CD4-positive, alpha-beta T cell (primary cell): Measurements from ENCODE around the gene KCND2. TPM values are rescaled to one million over a fixed set of nuclear protein-coding genes. Genes with fewer than 3 reads are reported as not detected.

ENCODE experiments used
- ATAC-seq: fragments of 200-7000 bp; cut with Tn5 transposase; one replicate; pipeline ENCODE4 v1.10.0; 2022; ENCODE audit warnings: mild to moderate bottlenecking; ENCODE audit not compliant: poor library complexity
- CTCF ChIA-PET: fragments of 350-600 bp; sonication (Branson Sonifier 250); formaldehyde crosslinking; loops from one replicate; lab custom pipeline; 2021; ENCODE audit warnings: antibody characterized with exemption, inconsistent platforms; lab: Charles Lee
- POLR2A ChIA-PET: fragments of 350-600 bp; sonication (Branson Sonifier 250); formaldehyde crosslinking; loops from one replicate; lab custom pipeline; 2021; ENCODE audit warnings: antibody characterized with exemption, inconsistent platforms; lab: Charles Lee
- DNase-seq, 14 experiments: peaks; one replicate each; pipeline ENCODE4 v3.0.0-alpha.2; 2013 to 2020; ENCODE audit warnings: mixed read lengths in 2 of 14
- H3K27ac ChIP-seq, 2 donors: one replicate each; pipeline versions ENCODE4 v1.5.1 to v1.7.0; 2013; ENCODE audit warnings: low read length in 2 of 2, low read depth in 1 of 2, mild to moderate bottlenecking in 1 of 2
- H3K27me3 ChIP-seq, 2 experiments: 1 replicate in 1 of 2; 2 replicates in 1 of 2; pipeline versions ENCODE4 v1.6.1 to v1.7.0; 2013; ENCODE audit warnings: low read length in 2 of 2, control low read depth in 1 of 2, mild to moderate bottlenecking in 1 of 2, moderate library complexity in 1 of 2; ENCODE audit not compliant: insufficient read depth in 2 of 2, control insufficient read depth in 1 of 2
- H3K36me3 ChIP-seq: one replicate; pipeline ENCODE4 v1.6.1; 2013; ENCODE audit warnings: low read length, control low read depth; ENCODE audit not compliant: insufficient read depth
- H3K4me1 ChIP-seq: one replicate; pipeline ENCODE4 v1.6.1; 2013; ENCODE audit warnings: low read length, control low read depth; ENCODE audit not compliant: insufficient read depth
- H3K4me3 ChIP-seq: one replicate; pipeline ENCODE4 v1.5.1; 2013; ENCODE audit warnings: mild to moderate bottlenecking, low read length, moderate library complexity
- H3K9me3 ChIP-seq, 2 experiments: 1 replicate in 1 of 2; 2 replicates in 1 of 2; pipeline versions ENCODE4 v1.6.1 to v1.7.0; 2013; ENCODE audit warnings: low read length in 2 of 2, mild to moderate bottlenecking in 2 of 2, control low read depth in 1 of 2, moderate library complexity in 1 of 2; ENCODE audit not compliant: control insufficient read depth in 1 of 2, insufficient read depth in 1 of 2
- H3K27ac Mint-ChIP-seq: one replicate; pipeline ENCODE4 v1.8.0; 2020; ENCODE audit warnings: mixed read lengths
- H3K27me3 Mint-ChIP-seq: one replicate; pipeline ENCODE4 v1.8.0; 2021; ENCODE audit warnings: mixed read lengths
- H3K36me3 Mint-ChIP-seq: one replicate; pipeline ENCODE4 v1.8.0; 2021; ENCODE audit warnings: low read depth, mixed read lengths
- H3K4me1 Mint-ChIP-seq: one replicate; pipeline ENCODE4 v1.8.0; 2021; ENCODE audit warnings: low read depth, mixed read lengths
- H3K4me3 Mint-ChIP-seq: one replicate; pipeline ENCODE4 v1.8.0; 2020; ENCODE audit warnings: mild to moderate bottlenecking, mixed read lengths
- H3K9me3 Mint-ChIP-seq: one replicate; pipeline ENCODE4 v1.8.0; 2020; ENCODE audit warnings: mixed read lengths
- CTCF ChIP-seq: fragments of 200-600 bp; IDR thresholded peaks from one replicate; pipeline ENCODE4 v1.8.0; 2022; ENCODE audit warnings: antibody characterized with exemption, mild to moderate bottlenecking
- intact Hi-C, 2 experiments: fragments of 100-400 bp; cut with DNase I in 1 of 2; cut with micrococcal nuclease in 1 of 2; formaldehyde crosslinking; loops; one replicate each; pipeline versions ENCODE4 v1.15.1 to v1.9.0; 2023 to 2025; cut with DNase I, micrococcal nuclease
- total RNA-seq, 174 experiments: library from RNA in 2 of 174; stranded (reverse) in 2 of 174; gene quantifications; one replicate each; pipeline ENCODE4 v1.2.3 and lab custom pipeline; 2021 to 2026

KCND2 gene
- total RNA-seq, 2 experiments from 2014 or later, result not detected

- POLR2A ChIA-PET, result no interaction called here
- Histone ChIP-seq H3K4me1 (no peaks in the 10 kb centered on the region), H3K9me3 (no peaks in the 10 kb centered on the region), H3K27ac (no peak overlapping the region), H3K27me3 (no peaks in the 10 kb centered on the region), H3K36me3 (no peaks in the 10 kb centered on the region), H3K4me3 (no peak overlapping the region)
- ATAC-seq (no peak), DNase-seq (no peak)
- intact Hi-C loops, result no loop called here
- H3K4me3 Mint-ChIP-seq, result no peak overlapping the region
- no peaks in the 10 kb centered on the region for H3K36me3 Mint-ChIP-seq
- CTCF ChIA-PET, result no interaction called here
- no peak overlapping the region for H3K27ac Mint-ChIP-seq
- no peaks in the 10 kb centered on the region for H3K27me3 Mint-ChIP-seq
- no peaks in the 10 kb centered on the region for H3K9me3 Mint-ChIP-seq
- no peak for TF ChIP-seq CTCF
- no peaks in the 10 kb centered on the region for H3K4me1 Mint-ChIP-seq
Measured at GRCh38 chr7:120327054-120327453, 54.1 kb downstream of the KCND2 start.

- H3K36me3 Mint-ChIP-seq, result no peaks in the 10 kb centered on the region
- intact Hi-C loops, result no loop called here
Measured at GRCh38 chr7:120332433-120332832, 59.5 kb downstream of the KCND2 start.

GRCh38 chr7:120334475-120334874 lies 61.5 kb downstream of the KCND2 start:
- no peak overlapping the region for H3K27ac Mint-ChIP-seq
- Histone ChIP-seq H3K27me3 (no peaks in the 10 kb centered on the region), H3K9me3 (peaks cover 0 to 5% of the 10 kb centered on the region in 2 experiments), H3K4me1 (no peaks in the 10 kb centered on the region), H3K36me3 (no peaks in the 10 kb centered on the region), H3K4me3 (no peak overlapping the region), H3K27ac (no peak overlapping the region)
- intact Hi-C loops, result no loop called here
- ChIA-PET POLR2A (no interaction called here), CTCF (no interaction called here)
- no peak for TF ChIP-seq CTCF
- H3K9me3 Mint-ChIP-seq, result no peaks in the 10 kb centered on the region
- ATAC-seq, result no peak
- no peaks in the 10 kb centered on the region for H3K36me3 Mint-ChIP-seq
- H3K27me3 Mint-ChIP-seq, result no peaks in the 10 kb centered on the region
- no peak overlapping the region for H3K4me3 Mint-ChIP-seq
- DNase-seq, result no peak
- H3K4me1 Mint-ChIP-seq, result no peaks in the 10 kb centered on the region

More at GRCh38 chr7:120332433-120332832, 59.5 kb downstream of the KCND2 start:
- no peaks in the 10 kb centered on the region for H3K27me3 ChIP-seq
- TF ChIP-seq CTCF, result no peak
- ATAC-seq (no peak), DNase-seq (no peak)
- H3K27ac ChIP-seq, result no peak overlapping the region
- no peaks in the 10 kb centered on the region for H3K9me3 Mint-ChIP-seq
- no peak overlapping the region for H3K4me3 Mint-ChIP-seq
- no peaks in the 10 kb centered on the region for H3K36me3 ChIP-seq
- H3K4me1 Mint-ChIP-seq, result no peaks in the 10 kb centered on the region
- H3K27ac Mint-ChIP-seq, result no peak overlapping the region
- H3K4me1 ChIP-seq, result no peaks in the 10 kb centered on the region
- no peaks in the 10 kb centered on the region for H3K27me3 Mint-ChIP-seq
- ChIA-PET POLR2A (no interaction called here), CTCF (no interaction called here)
- H3K4me3 ChIP-seq, result no peak overlapping the region
- H3K9me3 ChIP-seq, result no peaks in the 10 kb centered on the region
